PC-3 (cell line): Measurements from ENCODE around the gene GALNT18.

Source experiments
- EZH2phosphoT487 ChIP-seq: fragments of 300-600 bp; sonication (generic); IDR thresholded peaks from 2 replicates; pipeline ENCODE4 v1.6.1; 2018; ENCODE audit warnings: mild to moderate bottlenecking, antibody characterized with exemption, low read length, borderline replicate concordance
- TF ChIP-seq, protein P1 (sequence below): fragments of 300-600 bp; sonication (generic); conservative IDR thresholded peaks from 2 replicates; pipeline ENCODE4 v1.5.1; 2017; ENCODE audit warnings: antibody characterized with exemption, low read depth, mild to moderate bottlenecking, low read length

DNA sequence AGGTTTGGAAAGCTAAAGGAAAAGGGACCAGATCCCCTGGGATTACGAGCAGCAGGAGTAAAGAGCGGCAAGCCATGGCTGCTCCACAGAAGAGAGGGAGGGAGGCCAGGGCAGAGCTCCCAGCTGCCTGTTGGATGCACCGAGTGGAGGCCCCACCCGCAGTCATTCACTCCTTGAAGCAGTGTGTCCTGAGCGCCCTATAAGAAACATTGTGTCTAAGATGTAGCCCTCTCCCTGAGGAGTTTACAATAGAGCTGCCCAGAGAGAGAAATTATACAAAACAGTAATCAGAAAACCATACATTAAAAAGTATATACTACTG, 214.1 kb downstream of the GALNT18 start:
- TF ChIP-seq, protein P1, sequence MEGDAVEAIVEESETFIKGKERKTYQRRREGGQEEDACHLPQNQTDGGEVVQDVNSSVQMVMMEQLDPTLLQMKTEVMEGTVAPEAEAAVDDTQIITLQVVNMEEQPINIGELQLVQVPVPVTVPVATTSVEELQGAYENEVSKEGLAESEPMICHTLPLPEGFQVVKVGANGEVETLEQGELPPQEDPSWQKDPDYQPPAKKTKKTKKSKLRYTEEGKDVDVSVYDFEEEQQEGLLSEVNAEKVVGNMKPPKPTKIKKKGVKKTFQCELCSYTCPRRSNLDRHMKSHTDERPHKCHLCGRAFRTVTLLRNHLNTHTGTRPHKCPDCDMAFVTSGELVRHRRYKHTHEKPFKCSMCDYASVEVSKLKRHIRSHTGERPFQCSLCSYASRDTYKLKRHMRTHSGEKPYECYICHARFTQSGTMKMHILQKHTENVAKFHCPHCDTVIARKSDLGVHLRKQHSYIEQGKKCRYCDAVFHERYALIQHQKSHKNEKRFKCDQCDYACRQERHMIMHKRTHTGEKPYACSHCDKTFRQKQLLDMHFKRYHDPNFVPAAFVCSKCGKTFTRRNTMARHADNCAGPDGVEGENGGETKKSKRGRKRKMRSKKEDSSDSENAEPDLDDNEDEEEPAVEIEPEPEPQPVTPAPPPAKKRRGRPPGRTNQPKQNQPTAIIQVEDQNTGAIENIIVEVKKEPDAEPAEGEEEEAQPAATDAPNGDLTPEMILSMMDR: no peak
- TF ChIP-seq EZH2phosphoT487: no peak
